H1 (cell line): ENCODE data around the gene MTX3. TPM values are rescaled to one million over a fixed set of nuclear protein-coding genes. Genes with fewer than 3 reads are reported as not detected.

ENCODE experiments used
- CTCF ChIA-PET: fragments of 300-600 bp; sonication (Branson Sonifier 250); formaldehyde crosslinking; loops from one replicate; lab custom pipeline; 2021; ENCODE audit not compliant: partially characterized antibody; lab: Charles Lee
- POLR2A ChIA-PET: fragments of 300-600 bp; sonication (Branson Sonifier 250); formaldehyde crosslinking; loops from one replicate; lab custom pipeline; 2021; ENCODE audit warnings: inconsistent platforms; ENCODE audit not compliant: partially characterized antibody; lab: Charles Lee
- DNase-seq, 2 experiments: peaks; one replicate each; pipeline versions ENCODE4 v3.0.0 to v3.0.0-alpha.2; 2010 to 2022; ENCODE audit warnings: low spot score in 2 of 2, low read depth in 1 of 2, mixed read lengths in 1 of 2
- FAIRE-seq: peaks from 2 replicates; lab custom pipeline; 2011; peaks lifted over from hg19 to GRCh38; lab: Jason Lieb, UNC
- H2AFZ ChIP-seq: 2 replicates; pipeline ENCODE4 v1.8.1; 2012; ENCODE audit warnings: low read length, inconsistent platforms
- H2AK5ac ChIP-seq: 2 replicates; pipeline ENCODE4 v1.6.1; 2013; ENCODE audit warnings: low read depth, low read length
- H2BK120ac ChIP-seq: replicated peaks from 2 replicates; pipeline ENCODE3; 2013; ENCODE audit warnings: low read depth, low read length, inconsistent platforms
- H2BK12ac ChIP-seq: 2 replicates; pipeline ENCODE4 v1.6.1; 2013; ENCODE audit warnings: low read depth, low read length
- H2BK15ac ChIP-seq: 2 replicates; pipeline ENCODE4 v1.6.1; 2013; ENCODE audit warnings: low read length
- H2BK20ac ChIP-seq: 2 replicates; pipeline ENCODE4 v1.6.1; 2013; ENCODE audit warnings: low read length
- H2BK5ac ChIP-seq: 2 replicates; pipeline ENCODE4 v1.6.1; 2013; ENCODE audit warnings: low read depth, low read length
- H3K14ac ChIP-seq: 2 replicates; pipeline ENCODE4 v1.6.1; 2013; ENCODE audit warnings: inconsistent platforms; ENCODE audit not compliant: insufficient read length
- H3K18ac ChIP-seq: 2 replicates; pipeline ENCODE4 v1.6.1; 2013; ENCODE audit warnings: low read length; ENCODE audit errors: extremely low read depth
- H3K23ac ChIP-seq: 2 replicates; pipeline ENCODE4 v1.6.1; 2013; ENCODE audit warnings: inconsistent platforms; ENCODE audit not compliant: insufficient read length
- H3K23me2 ChIP-seq: 2 replicates; pipeline ENCODE4 v1.6.1; 2013; ENCODE audit warnings: low read depth, low read length
- H3K27ac ChIP-seq: 2 replicates; pipeline ENCODE4 v1.6.1; 2011; ENCODE audit warnings: low read depth, low read length, inconsistent platforms
- H3K27me3 ChIP-seq, 4 experiments: replicated peaks in 1 of 4; 1 replicate in 1 of 4; 2 replicates in 3 of 4; pipeline versions ENCODE4 v1.6.1 to v1.8.1; 2011 to 2013; ENCODE audit warnings: low read length in 3 of 4, mild to moderate bottlenecking in 3 of 4, inconsistent platforms in 2 of 4, mixed read lengths in 2 of 4, moderate library complexity in 1 of 4; ENCODE audit not compliant: control insufficient read depth in 3 of 4, insufficient read depth in 3 of 4; ENCODE audit errors: extremely low read depth in 1 of 4
- H3K36me3 ChIP-seq, 4 experiments: 2 replicates each; pipeline versions ENCODE4 v1.6.1 to v1.8.1; 2011 to 2013; ENCODE audit warnings: mild to moderate bottlenecking in 4 of 4, low read length in 3 of 4, moderate library complexity in 2 of 4, control low read depth in 1 of 4, inconsistent platforms in 1 of 4; ENCODE audit not compliant: insufficient read depth in 4 of 4, control insufficient read depth in 2 of 4
- H3K4ac ChIP-seq: replicated peaks from 2 replicates; pipeline ENCODE3; 2013; ENCODE audit warnings: low read length, low read depth, mixed read lengths, inconsistent platforms; ENCODE audit not compliant: insufficient read length
- H3K4me1 ChIP-seq, 4 experiments: replicated peaks in 1 of 4; 1 replicate in 1 of 4; 2 replicates in 3 of 4; pipeline versions ENCODE4 v1.6.1 to v1.8.1; 2011 to 2013; ENCODE audit warnings: low read length in 3 of 4, inconsistent platforms in 2 of 4, mixed read lengths in 1 of 4; ENCODE audit not compliant: insufficient read depth in 4 of 4, control insufficient read depth in 3 of 4
- H3K4me2 ChIP-seq, 2 experiments: 2 replicates each; pipeline versions ENCODE4 v1.6.1 to v1.8.1; 2011 to 2013; ENCODE audit warnings: low read depth in 2 of 2, low read length in 2 of 2, control low read depth in 1 of 2, inconsistent platforms in 1 of 2, mild to moderate bottlenecking in 1 of 2; ENCODE audit not compliant: insufficient read depth in 1 of 2
- H3K4me3 ChIP-seq, 4 experiments: fragments of 200-600, 300-600 bp in 1 of 4; sonication (generic), shearing (Covaris generic), sonication (Bioruptor Twin) in 1 of 4; 2 replicates each; pipeline versions ENCODE4 v1.5.1 to v1.8.1; 2011 to 2016; ENCODE audit warnings: low read length in 4 of 4, low read depth in 3 of 4, control low read depth in 2 of 4, inconsistent platforms in 2 of 4, mild to moderate bottlenecking in 2 of 4, mixed read lengths in 1 of 4, moderate library complexity in 1 of 4; ENCODE audit not compliant: insufficient read depth in 2 of 4; ENCODE audit errors: extremely low read depth in 1 of 4
- H3K56ac ChIP-seq: replicated peaks from 2 replicates; pipeline ENCODE3; 2013; ENCODE audit warnings: low read depth, mild to moderate bottlenecking, mixed read lengths, low read length, inconsistent platforms; ENCODE audit not compliant: insufficient read length
- H3K79me1 ChIP-seq: 2 replicates; pipeline ENCODE4 v1.6.1; 2013; ENCODE audit warnings: low read depth, low read length, control low read depth
- H3K79me2 ChIP-seq, 2 experiments: 2 replicates each; pipeline versions ENCODE4 v1.6.1 to v1.8.1; 2012 to 2013; ENCODE audit warnings: low read length in 2 of 2, mild to moderate bottlenecking in 2 of 2, inconsistent platforms in 1 of 2; ENCODE audit not compliant: insufficient read depth in 2 of 2, control insufficient read depth in 1 of 2
- H3K9ac ChIP-seq, 4 experiments: replicated peaks in 1 of 4; 1 replicate in 1 of 4; 2 replicates in 3 of 4; pipeline versions ENCODE4 v1.6.1 to v1.8.1; 2011 to 2013; ENCODE audit warnings: low read depth in 3 of 4, low read length in 3 of 4, control low read depth in 2 of 4, mild to moderate bottlenecking in 2 of 4, moderate library complexity in 2 of 4, inconsistent platforms in 1 of 4; ENCODE audit errors: extremely low read depth in 1 of 4
- H3K9me3 ChIP-seq, 2 experiments: 2 replicates each; pipeline versions ENCODE4 v1.6.1 to v1.8.1; 2012 to 2013; ENCODE audit warnings: mild to moderate bottlenecking in 2 of 2, moderate library complexity in 2 of 2, control low read depth in 1 of 2, inconsistent platforms in 1 of 2, low read depth in 1 of 2, low read length in 1 of 2, mixed read lengths in 1 of 2; ENCODE audit not compliant: insufficient read depth in 2 of 2
- H4K20me1 ChIP-seq, 2 experiments: replicated peaks in 1 of 2; 2 replicates each; pipeline versions ENCODE3 to v1.8.1; 2011 to 2013; ENCODE audit warnings: inconsistent platforms in 2 of 2, low read length in 2 of 2, mild to moderate bottlenecking in 1 of 2; ENCODE audit not compliant: insufficient read depth in 2 of 2, control insufficient read depth in 1 of 2
- H4K5ac ChIP-seq: 2 replicates; pipeline ENCODE4 v1.6.1; 2013; ENCODE audit warnings: low read length, low read depth, mixed read lengths, inconsistent platforms; ENCODE audit not compliant: insufficient read length
- H4K8ac ChIP-seq: 2 replicates; pipeline ENCODE4 v1.8.0; 2013; ENCODE audit warnings: mild to moderate bottlenecking, moderate library complexity, low read length, inconsistent platforms; ENCODE audit not compliant: insufficient read depth; ENCODE audit errors: extremely low read depth
- H4K91ac ChIP-seq: replicated peaks from 2 replicates; pipeline ENCODE3; 2013; ENCODE audit warnings: low read length, mixed read lengths, inconsistent platforms; ENCODE audit not compliant: insufficient read length
- ATF2 ChIP-seq: IDR thresholded peaks from 2 replicates; pipeline ENCODE4 v1.6.1; 2012; ENCODE audit warnings: low read length, inconsistent platforms
- CHD1 ChIP-seq: IDR thresholded peaks from 2 replicates; pipeline ENCODE4 v1.6.1; 2012; ENCODE audit warnings: low read depth, low read length, improper control_type of control experiment
- CHD2 ChIP-seq: IDR thresholded peaks from 2 replicates; pipeline ENCODE4 v1.6.1; 2012; ENCODE audit warnings: low read length, improper control_type of control experiment
- E2F6 ChIP-seq: IDR thresholded peaks from 2 replicates; pipeline ENCODE4 v1.6.1; 2012; ENCODE audit warnings: inconsistent platforms
- KDM1A ChIP-seq: fragments of 200-600, 300-600 bp; sonication (generic); IDR thresholded peaks from 2 replicates; pipeline ENCODE4 v1.7.1; 2016; ENCODE audit warnings: mild to moderate bottlenecking, low read length, borderline replicate concordance
- KDM4A ChIP-seq: IDR thresholded peaks from one replicate; pipeline ENCODE4 v1.7.1; 2012; ENCODE audit warnings: low read depth, mild to moderate bottlenecking, moderate library complexity, low read length, inconsistent platforms; ENCODE audit not compliant: severe bottlenecking
- NANOG ChIP-seq: IDR thresholded peaks from 2 replicates; pipeline ENCODE4 v1.6.1; 2011; ENCODE audit warnings: low read length, low read depth, mild to moderate bottlenecking, inconsistent platforms; ENCODE audit not compliant: insufficient read depth, poor library complexity, severe bottlenecking
- POLR2AphosphoS5 ChIP-seq: IDR thresholded peaks from 2 replicates; pipeline ENCODE4 v1.6.1; 2011; ENCODE audit warnings: low read depth, low read length
- POU5F1 ChIP-seq: IDR thresholded peaks from 2 replicates; pipeline ENCODE4 v1.6.1; 2011; ENCODE audit warnings: low read depth, mild to moderate bottlenecking, low read length, moderate library complexity
- RBBP5 ChIP-seq: IDR thresholded peaks from 2 replicates; pipeline ENCODE4 v1.7.1; 2012; ENCODE audit warnings: low read depth, mild to moderate bottlenecking, inconsistent platforms, low read length, moderate library complexity, borderline replicate concordance
- SAP30 ChIP-seq: fragments of 300-600 bp; sonication (generic); IDR thresholded peaks from 2 replicates; pipeline ENCODE4 v1.7.1; 2012; ENCODE audit warnings: low read length, moderate library complexity, mild to moderate bottlenecking, inconsistent platforms; ENCODE audit not compliant: insufficient read depth, insufficient replicate concordance
- WGBS, 2 experiments: shearing (Covaris generic) in 1 of 2; methylation state at CpG; one replicate each; pipeline versions ENCODE4 v1.1.6 to v1.1.7; 2013 to 2015; ENCODE audit warnings: low lambda C conversion rate in 2 of 2, mixed read lengths in 2 of 2, inconsistent platforms in 1 of 2, low coverage in 1 of 2, missing lambda C conversion rate in 1 of 2; ENCODE audit not compliant: insufficient replicate concordance in 2 of 2, insufficient coverage in 1 of 2, insufficient read length in 1 of 2; ENCODE audit errors: extremely low coverage in 1 of 2, missing lambda C conversion rate in 1 of 2; 5-methylcytosine and 5-hydroxymethylcytosine counted together
- polyA plus RNA-seq, 7 experiments: library from polyadenylated mRNA; depleted of rRNA in 3 of 7; stranded (reverse) in 5 of 7; unstranded in 2 of 7; fragments of >200 nt in 5 of 7; fragments of 200-250 nt in 2 of 7; gene quantifications; 1 replicate in 5 of 7; 2 replicates in 1 of 7; 4 replicates in 1 of 7; pipeline versions ENCODE4 v1.2.1 to v1.2.3, GENCODE V29; 2011 to 2013; ENCODE audit warnings: missing spikeins in 2 of 7, mixed read lengths in 2 of 7
- total RNA-seq: library from RNA; stranded (reverse); fragmentation: NEBNext Ultra II Directional; extraction: Animal tissue kit (Norgen Biotek cat#: 25700); gene quantifications from 2 replicates; pipeline ENCODE4 v1.2.1, GENCODE V29; 2021

Gene MTX3
- total and polyA plus RNA-seq, 2 of the 8 experiments (the other 6 are each of a cell fraction or from before 2014, with no cell fraction given), result 9.4 to 28.8 TPM

- Histone ChIP-seq H2BK12ac (no peak overlapping the region), H3K79me2 (no peaks in the 10 kb centered on the region), H2BK5ac (no peak overlapping the region), H3K23ac (no peak overlapping the region), H2AK5ac (no peak overlapping the region), H3K9me3 (no peaks in the 10 kb centered on the region), H3K4ac (no peak overlapping the region), H4K5ac (no peak overlapping the region), H4K8ac (no peak overlapping the region), H3K4me2 (no peak overlapping the region), H3K27me3 (0 out of 7 replicates have a peak, but pooled peaks cover 0 to 2% (median 0%) of the 10 kb centered on the region in 4 experiments), H3K23me2 (no peaks in the 10 kb centered on the region), H3K14ac (no peak overlapping the region), H4K20me1 (no peaks in the 10 kb centered on the region), H2AFZ (no peak overlapping the region), H3K56ac (no peak overlapping the region), H2BK20ac (no peak overlapping the region), H4K91ac (no peak overlapping the region), H3K4me1 (no peaks in the 10 kb centered on the region), H3K27ac (no peak overlapping the region), H3K79me1 (no peaks in the 10 kb centered on the region), H3K4me3 (no peak overlapping the region), H3K9ac (no peak overlapping the region), H3K18ac (no peak overlapping the region), H3K36me3 (no peaks in the 10 kb centered on the region), H2BK15ac (no peak overlapping the region), H2BK120ac (no peak overlapping the region)
- FAIRE-seq (no peak), DNase-seq (no peak)
- 90% methylated on average over 5 of the region's 5 CpGs; no CpG with 5 or more reads in 1 of the 2 experiments for WGBS, 2 experiments
- no peak for TF ChIP-seq SAP30
- no peak for TF ChIP-seq NANOG
- no peak for TF ChIP-seq POU5F1
- TF ChIP-seq RBBP5, result no peak
- no peak for TF ChIP-seq KDM4A
- no peak for TF ChIP-seq POLR2AphosphoS5
- no peak for TF ChIP-seq CHD2
- TF ChIP-seq CHD1, result no peak
- TF ChIP-seq KDM1A, result no peak
- no peak for TF ChIP-seq ATF2
- TF ChIP-seq E2F6, result no peak
- ChIA-PET CTCF (interaction anchor here (1.1 to 1.6 kb wide), 3 partner anchors 12 to 88 kb away, joined by 3 to 4 read pairs (median 3); no protein-coding TSS in a partner anchor), POLR2A (no interaction called here)
Observed at GRCh38 chr5:79966448-79966847, 24.6 kb downstream of the MTX3 start.
